ENCODE data around the gene MTAP. TPM values are rescaled to one million over a fixed set of nuclear protein-coding genes. Genes with fewer than 3 reads are reported as not detected.

MTAP gene
- total RNA-seq, 1 donor from 2014 or later: 56.1 TPM

DNA sequence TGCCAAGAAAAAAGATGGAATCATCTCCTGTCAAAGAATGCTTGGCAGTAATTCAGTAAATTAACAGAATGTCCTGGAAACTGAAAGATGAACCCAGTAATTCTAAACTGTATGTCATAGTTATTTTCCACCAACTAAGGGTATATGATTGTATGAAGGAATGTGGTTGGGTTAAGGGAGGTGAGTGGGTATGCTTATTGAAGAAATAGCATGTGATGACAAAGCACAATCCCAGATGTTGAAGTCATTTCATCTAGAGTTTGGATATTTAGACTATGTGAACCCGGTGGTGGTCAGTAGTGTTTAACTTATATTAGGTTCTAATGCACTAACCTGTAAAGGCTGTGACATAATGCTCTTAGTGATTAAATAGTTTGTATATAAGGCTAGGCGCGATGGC, 104.4 kb downstream of the MTAP start:
- H3K27ac ChIP-seq (ENCODE audit: low read depth, low read length): no peak overlapping the region
- H3K36me3 ChIP-seq (ENCODE audit: insufficient read depth, low read length): no peaks in the 10 kb centered on the region
- H3K27me3 ChIP-seq (ENCODE audit: insufficient read depth, low read length): no peaks in the 10 kb centered on the region
- no peaks in the 10 kb centered on the region for H3K27me3 Mint-ChIP-seq (ENCODE audit: low read depth, unreplicated experiment)
- H3K4me2 ChIP-seq (ENCODE audit: low read length): no peak overlapping the region
- no peaks in the 10 kb centered on the region for H3K9me3 ChIP-seq (ENCODE audit: insufficient read depth, low read depth, low read length)
- no peak overlapping the region for H3K27ac Mint-ChIP-seq (ENCODE audit: unreplicated experiment)
- H4K20me1 ChIP-seq (ENCODE audit: insufficient read depth, low read length): no peaks in the 10 kb centered on the region
- no peaks in the 10 kb centered on the region for H3K79me2 ChIP-seq (ENCODE audit: insufficient read depth, low read length)
- TF ChIP-seq, protein P1, sequence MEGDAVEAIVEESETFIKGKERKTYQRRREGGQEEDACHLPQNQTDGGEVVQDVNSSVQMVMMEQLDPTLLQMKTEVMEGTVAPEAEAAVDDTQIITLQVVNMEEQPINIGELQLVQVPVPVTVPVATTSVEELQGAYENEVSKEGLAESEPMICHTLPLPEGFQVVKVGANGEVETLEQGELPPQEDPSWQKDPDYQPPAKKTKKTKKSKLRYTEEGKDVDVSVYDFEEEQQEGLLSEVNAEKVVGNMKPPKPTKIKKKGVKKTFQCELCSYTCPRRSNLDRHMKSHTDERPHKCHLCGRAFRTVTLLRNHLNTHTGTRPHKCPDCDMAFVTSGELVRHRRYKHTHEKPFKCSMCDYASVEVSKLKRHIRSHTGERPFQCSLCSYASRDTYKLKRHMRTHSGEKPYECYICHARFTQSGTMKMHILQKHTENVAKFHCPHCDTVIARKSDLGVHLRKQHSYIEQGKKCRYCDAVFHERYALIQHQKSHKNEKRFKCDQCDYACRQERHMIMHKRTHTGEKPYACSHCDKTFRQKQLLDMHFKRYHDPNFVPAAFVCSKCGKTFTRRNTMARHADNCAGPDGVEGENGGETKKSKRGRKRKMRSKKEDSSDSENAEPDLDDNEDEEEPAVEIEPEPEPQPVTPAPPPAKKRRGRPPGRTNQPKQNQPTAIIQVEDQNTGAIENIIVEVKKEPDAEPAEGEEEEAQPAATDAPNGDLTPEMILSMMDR (IDR thresholded peaks at IDR 0.05; ENCODE audit: insufficient read depth, low read depth, low read length): no peak
- no peak for TF ChIP-seq EZH2 (IDR thresholded peaks at IDR 0.05; ENCODE audit: insufficient read depth, low read length)
- peaks cover 19% of the 10 kb centered on the region for H3K4me1 ChIP-seq (ENCODE audit: insufficient read depth, low read length)
- H3K4me1 Mint-ChIP-seq (ENCODE audit: low read depth, unreplicated experiment): peaks cover 20% of the 10 kb centered on the region
- DNase-seq (ENCODE audit: low read depth): peak; percentile 59
- no peak overlapping the region for H2AFZ ChIP-seq (ENCODE audit: low read depth, low read length)
- H3K9ac ChIP-seq (ENCODE audit: low read length): no peak overlapping the region
- H3K4me3 ChIP-seq (ENCODE audit: insufficient read depth, low read depth, low read length): no peak overlapping the region
- H3K4me3 Mint-ChIP-seq (ENCODE audit: unreplicated experiment): no peak overlapping the region
- H3K36me3 Mint-ChIP-seq (ENCODE audit: low read depth, unreplicated experiment): peaks cover 15% of the 10 kb centered on the region
- peak; percentile 81 for FAIRE-seq
- H3K9me3 Mint-ChIP-seq (ENCODE audit: unreplicated experiment): peaks cover 22% of the 10 kb centered on the region

DNA sequence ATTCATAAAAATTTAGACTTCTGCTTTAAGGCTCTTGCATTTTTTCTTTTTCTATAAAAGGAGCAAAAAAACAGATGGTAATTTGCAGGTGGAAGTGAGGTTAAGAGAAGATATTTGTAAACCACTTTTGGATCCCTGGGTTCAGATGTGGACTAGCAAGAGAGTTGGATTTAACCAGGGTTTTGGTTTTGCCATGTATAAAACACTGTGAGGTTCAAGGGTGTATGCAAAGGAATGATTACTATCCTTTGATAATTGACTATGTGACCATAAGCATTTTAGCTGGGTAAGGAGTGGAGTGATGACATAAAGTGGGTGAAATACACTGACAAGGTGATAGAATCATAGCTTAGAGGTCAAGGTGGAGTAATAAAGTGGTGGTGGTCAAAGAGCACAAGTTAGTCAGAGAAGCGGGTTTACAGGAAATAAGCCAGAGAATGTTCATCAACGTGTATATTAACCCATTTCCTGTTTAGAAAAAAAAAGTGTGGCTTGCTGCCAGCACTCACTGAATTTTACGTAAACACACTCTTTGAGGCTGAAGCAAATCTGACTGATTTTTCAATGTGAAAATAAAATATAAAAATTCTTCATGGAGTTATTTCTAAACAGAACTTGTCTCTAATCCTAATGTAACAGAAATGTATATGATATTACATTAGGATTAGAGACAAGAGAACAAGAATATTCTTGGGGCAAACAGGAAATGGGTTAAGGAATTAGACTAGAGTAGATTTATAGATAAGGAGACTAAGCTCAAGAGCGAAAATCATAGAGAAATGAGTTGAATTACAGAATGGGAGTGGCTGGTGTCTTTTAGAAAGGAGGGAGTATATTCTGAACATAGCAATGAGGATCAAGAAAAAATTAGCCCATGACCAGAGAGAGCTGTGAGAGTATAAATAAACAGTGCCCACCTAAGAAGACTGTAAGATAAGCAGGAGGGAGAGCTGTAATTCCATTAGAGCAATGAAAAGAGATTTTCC, 117.2 kb downstream of the MTAP start:
- no peak for TF ChIP-seq EZH2 (IDR thresholded peaks at IDR 0.05; ENCODE audit: insufficient read depth, low read length)
- TF ChIP-seq, protein P1 (IDR thresholded peaks at IDR 0.05; ENCODE audit: insufficient read depth, low read depth, low read length): no peak
- H4K20me1 ChIP-seq (ENCODE audit: insufficient read depth, low read length): no peaks in the 10 kb centered on the region
- no peaks in the 10 kb centered on the region for H3K79me2 ChIP-seq (ENCODE audit: insufficient read depth, low read length)
- no peak overlapping the region for H3K4me3 ChIP-seq (ENCODE audit: insufficient read depth, low read depth, low read length)
- H3K27me3 ChIP-seq (ENCODE audit: insufficient read depth, low read length): no peaks in the 10 kb centered on the region
- peaks cover 5% of the 10 kb centered on the region for H3K9me3 Mint-ChIP-seq (ENCODE audit: unreplicated experiment)
- H3K27ac ChIP-seq (ENCODE audit: low read depth, low read length): no peak overlapping the region
- H3K9me3 ChIP-seq (ENCODE audit: insufficient read depth, low read depth, low read length): no peaks in the 10 kb centered on the region
- peaks cover 7% of the 10 kb centered on the region for H3K4me1 Mint-ChIP-seq (ENCODE audit: low read depth, unreplicated experiment)
- H3K4me2 ChIP-seq (ENCODE audit: low read length): peak overlapping the region; percentile 55
- no peaks in the 10 kb centered on the region for H3K27me3 Mint-ChIP-seq (ENCODE audit: low read depth, unreplicated experiment)
- H3K9ac ChIP-seq (ENCODE audit: low read length): no peak overlapping the region
- H3K4me1 ChIP-seq (ENCODE audit: insufficient read depth, low read length): peaks cover 4% of the 10 kb centered on the region
- no peak overlapping the region for H3K4me3 Mint-ChIP-seq (ENCODE audit: unreplicated experiment)
- no peaks in the 10 kb centered on the region for H3K36me3 ChIP-seq (ENCODE audit: insufficient read depth, low read length)
- FAIRE-seq (peak; percentile 84), DNase-seq (ENCODE audit: low read depth) (peak; percentile 78)
- H3K36me3 Mint-ChIP-seq (ENCODE audit: low read depth, unreplicated experiment): no peaks in the 10 kb centered on the region
- H3K27ac Mint-ChIP-seq (ENCODE audit: unreplicated experiment): no peak overlapping the region
- no peak overlapping the region for H2AFZ ChIP-seq (ENCODE audit: low read depth, low read length)

DNA sequence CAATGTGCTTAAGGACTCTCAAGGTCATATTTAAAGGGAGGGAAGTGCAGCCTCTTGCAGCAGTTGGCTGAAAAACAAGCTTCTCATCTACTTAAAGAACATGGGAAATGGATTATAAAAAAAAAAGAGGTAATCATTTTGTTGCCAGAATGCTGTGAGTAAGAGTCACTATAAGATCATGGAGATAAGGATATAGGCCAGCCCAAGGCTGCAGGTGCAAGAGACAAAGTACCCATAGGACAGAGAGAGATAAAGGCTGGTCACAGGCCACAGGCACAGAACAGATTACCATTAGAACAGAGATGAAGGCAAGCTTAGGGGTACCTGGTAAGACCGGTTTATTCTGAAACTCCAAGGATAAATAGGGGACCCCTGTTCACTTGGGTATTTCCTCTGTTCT, 121.3 kb downstream of the MTAP start:
- no peaks in the 10 kb centered on the region for H3K36me3 Mint-ChIP-seq (ENCODE audit: low read depth, unreplicated experiment)
- TF ChIP-seq, protein P1 (IDR thresholded peaks at IDR 0.05; ENCODE audit: insufficient read depth, low read depth, low read length): no peak
- TF ChIP-seq EZH2 (IDR thresholded peaks at IDR 0.05; ENCODE audit: insufficient read depth, low read length): no peak
- no peaks in the 10 kb centered on the region for H3K27me3 Mint-ChIP-seq (ENCODE audit: low read depth, unreplicated experiment)
- Histone ChIP-seq H3K27ac (ENCODE audit: low read depth, low read length) (no peak overlapping the region), H3K9ac (ENCODE audit: low read length) (no peak overlapping the region), H3K4me1 (ENCODE audit: insufficient read depth, low read length) (peaks cover 4% of the 10 kb centered on the region), H2AFZ (ENCODE audit: low read depth, low read length) (no peak overlapping the region), H3K9me3 (ENCODE audit: insufficient read depth, low read depth, low read length) (no peaks in the 10 kb centered on the region), H3K4me2 (ENCODE audit: low read length) (no peak overlapping the region), H4K20me1 (ENCODE audit: insufficient read depth, low read length) (no peaks in the 10 kb centered on the region), H3K79me2 (ENCODE audit: insufficient read depth, low read length) (no peaks in the 10 kb centered on the region), H3K36me3 (ENCODE audit: insufficient read depth, low read length) (no peaks in the 10 kb centered on the region), H3K27me3 (ENCODE audit: insufficient read depth, low read length) (no peaks in the 10 kb centered on the region), H3K4me3 (ENCODE audit: insufficient read depth, low read depth, low read length) (no peak overlapping the region)
- FAIRE-seq (no peak), DNase-seq (ENCODE audit: low read depth) (no peak)
- H3K27ac Mint-ChIP-seq (ENCODE audit: unreplicated experiment): no peak overlapping the region
- H3K4me3 Mint-ChIP-seq (ENCODE audit: unreplicated experiment): no peak overlapping the region
- H3K9me3 Mint-ChIP-seq (ENCODE audit: unreplicated experiment): no peaks in the 10 kb centered on the region
- peaks cover 7% of the 10 kb centered on the region for H3K4me1 Mint-ChIP-seq (ENCODE audit: low read depth, unreplicated experiment)
